RWPE2 (cell line): ENCODE data around the gene BBS9.
"Not testable (repeated sequence)": the region's sequence is repeated elsewhere in the genome, so short reads cannot be mapped to it uniquely, and the experiment has no call there.

Source experiments
- ATAC-seq: fragments of 200-7000 bp; cut with Tn5 transposase; 3 replicates; pipeline ENCODE4 v1.9.1; 2021; ENCODE audit warnings: low read depth
- DNase-seq: peaks from one replicate; pipeline ENCODE4 v3.0.0-alpha.2; 2020; ENCODE audit warnings: low spot score
- H3K27ac ChIP-seq: fragments of 450-650 bp; 2 replicates; pipeline ENCODE4 v1.5.1; 2017; ENCODE audit warnings: mild to moderate bottlenecking; ENCODE audit not compliant: poor library complexity, severe bottlenecking
- H3K27me3 ChIP-seq: fragments of 250-450 bp; sonication (Bioruptor Pico); 2 replicates; pipeline ENCODE4 v1.5.1; 2021; ENCODE audit warnings: mild to moderate bottlenecking, moderate library complexity; ENCODE audit not compliant: insufficient read depth, poor library complexity, severe bottlenecking
- H3K36me3 ChIP-seq: fragments of 250-450 bp; sonication (Bioruptor Pico); 2 replicates; pipeline ENCODE4 v1.5.1; 2020; ENCODE audit warnings: low read depth, mild to moderate bottlenecking, moderate library complexity
- H3K4me1 ChIP-seq: fragments of 250-450 bp; sonication (Bioruptor Pico); 2 replicates; pipeline ENCODE4 v1.5.1; 2021; ENCODE audit warnings: mild to moderate bottlenecking, moderate library complexity; ENCODE audit not compliant: insufficient read depth, poor library complexity, severe bottlenecking
- H3K4me3 ChIP-seq: fragments of 250-450 bp; sonication (Bioruptor Pico); 2 replicates; pipeline ENCODE4 v1.5.1; 2021; ENCODE audit warnings: mild to moderate bottlenecking, moderate library complexity; ENCODE audit not compliant: severe bottlenecking
- H3K9me3 ChIP-seq: fragments of 250-450 bp; sonication (Bioruptor Pico); 2 replicates; pipeline ENCODE4 v1.5.1; 2021; ENCODE audit warnings: mild to moderate bottlenecking, moderate library complexity; ENCODE audit not compliant: severe bottlenecking
- CTCF ChIP-seq: fragments of 450-650 bp; IDR thresholded peaks from one replicate; pipeline ENCODE4 v1.5.1; 2017; ENCODE audit warnings: mild to moderate bottlenecking, moderate library complexity; ENCODE audit not compliant: poor library complexity, severe bottlenecking

Gene BBS9

GRCh38 chr7:33471636-33472242, 342.4 kb downstream of the BBS9 start:
- no peak overlapping the region for H3K27ac ChIP-seq
- H3K4me1 ChIP-seq: no peaks in the 10 kb centered on the region
- no peaks in the 10 kb centered on the region for H3K9me3 ChIP-seq
- H3K4me3 ChIP-seq: no peak overlapping the region
- ATAC-seq: no peak
- no peaks in the 10 kb centered on the region for H3K27me3 ChIP-seq
- H3K36me3 ChIP-seq: no peaks in the 10 kb centered on the region
- no peak for DNase-seq
- TF ChIP-seq CTCF: no peak

GRCh38 chr7:33472348-33473025, 343.1 kb downstream of the BBS9 start:
- no peak for TF ChIP-seq CTCF
- Histone ChIP-seq H3K4me1 (no peaks in the 10 kb centered on the region), H3K36me3 (no peaks in the 10 kb centered on the region), H3K9me3 (no peaks in the 10 kb centered on the region), H3K27me3 (no peaks in the 10 kb centered on the region), H3K4me3 (no peak overlapping the region), H3K27ac (no peak overlapping the region)
- no peak for DNase-seq
- ATAC-seq: no peak

- Histone ChIP-seq H3K4me3 (no peak overlapping the region), H3K27me3 (no peaks in the 10 kb centered on the region), H3K4me1 (no peaks in the 10 kb centered on the region), H3K36me3 (no peaks in the 10 kb centered on the region), H3K9me3 (no peaks in the 10 kb centered on the region), H3K27ac (no peak overlapping the region)
- DNase-seq (no peak), ATAC-seq (no peak)
- no peak for TF ChIP-seq CTCF
Observed at GRCh38 chr7:33477719-33478480, 348.5 kb downstream of the BBS9 start.

GRCh38 chr7:33484476-33484875, 355.1 kb downstream of the BBS9 start:
- not testable (repeated sequence) for DNase-seq, H3K36me3 ChIP-seq, ATAC-seq, H3K27ac ChIP-seq, H3K27me3 ChIP-seq, H3K9me3 ChIP-seq, H3K4me1 ChIP-seq, H3K4me3 ChIP-seq

GRCh38 chr7:33485747-33486493, 356.6 kb downstream of the BBS9 start:
- Histone ChIP-seq H3K4me3 (no peak overlapping the region), H3K9me3 (no peaks in the 10 kb centered on the region), H3K36me3 (no peaks in the 10 kb centered on the region), H3K4me1 (no peaks in the 10 kb centered on the region), H3K27me3 (no peaks in the 10 kb centered on the region), H3K27ac (no peak overlapping the region)
- no peak for DNase-seq
- ATAC-seq: no peak
- TF ChIP-seq CTCF: no peak
